NCI-H510A (cell line): Measurements from ENCODE around the gene DDX51.

ENCODE experiments used
- DNase-seq: peaks from one replicate; lab custom pipeline; 2025; lab: John Stamatoyannopoulos, UW

DDX51 gene

GRCh38 chr12:132144115-132144809 lies at the start of gene DDX51, which contains the start of gene NOC4L:
DDX51 (minus strand) TSS chr12:132144319; CDS start chr12:132144296, 23 bp downstream.
NOC4L (plus strand) TSS chr12:132144457; CDS start chr12:132144489, 32 bp downstream.
- DNase-seq, result peak; percentile 89

- DNase-seq, result no peak
These were observed 47.8 kb upstream of the DDX51 start for GRCh38 chr12:132191715-132192553.

GRCh38 chr12:132190834-132191500 lies 46.8 kb upstream of the DDX51 start:
- DNase-seq, result no peak

- no peak for DNase-seq
These were observed 46.1 kb upstream of the DDX51 start for GRCh38 chr12:132190012-132190755.

- DNase-seq, result peak; percentile 37
These were observed 45.4 kb upstream of the DDX51 start for GRCh38 chr12:132189378-132190011.

GRCh38 chr12:132188916-132189325 lies 44.8 kb upstream of the DDX51 start:
- no peak for DNase-seq

GRCh38 chr12:132188451-132188901 lies 44.4 kb upstream of the DDX51 start:
- no peak for DNase-seq

- no peak for DNase-seq
These were observed 43.7 kb upstream of the DDX51 start for GRCh38 chr12:132187646-132188450.

- DNase-seq, result no peak
These were observed 42.9 kb upstream of the DDX51 start for GRCh38 chr12:132186857-132187620.

GRCh38 chr12:132186208-132186856 lies 42.2 kb upstream of the DDX51 start:
- DNase-seq, result no peak

- no peak for DNase-seq
These were observed 41.6 kb upstream of the DDX51 start for GRCh38 chr12:132185705-132186104.

- no peak for DNase-seq
These were observed 38.7 kb upstream of the DDX51 start for GRCh38 chr12:132182711-132183365.

GRCh38 chr12:132182206-132182710 lies 38.1 kb upstream of the DDX51 start:
- no peak for DNase-seq

GRCh38 chr12:132181570-132182200 lies 37.6 kb upstream of the DDX51 start:
- DNase-seq, result no peak

- no peak for DNase-seq
These were observed 36.8 kb upstream of the DDX51 start for GRCh38 chr12:132180648-132181546.

GRCh38 chr12:132179431-132180362 lies 35.6 kb upstream of the DDX51 start:
- DNase-seq, result no peak
